GM18870 (cell line): ENCODE data around the gene POLR2H.

Source experiments
- ATAC-seq: cut with Tn5 transposase; IDR thresholded peaks from one replicate; pipeline ENCODE4 v1.9.1; 2021; ENCODE audit warnings: moderate library complexity; ENCODE audit not compliant: unreplicated experiment

POLR2H gene

GRCh38 chr3:184368586-184369183 is 7.2 kb downstream of the POLR2H start:
- ATAC-seq = no peak

- no peak for ATAC-seq
Measured at GRCh38 chr3:184371570-184372018, 10.1 kb downstream of the POLR2H start.

GRCh38 chr3:184372296-184372821 is 10.8 kb downstream of the POLR2H start:
- no peak for ATAC-seq

- ATAC-seq = no peak
Measured at GRCh38 chr3:184372911-184373310, 11.4 kb downstream of the POLR2H start.

- ATAC-seq = no peak
Measured at GRCh38 chr3:184373422-184373821, 11.9 kb downstream of the POLR2H start.

- ATAC-seq = no peak
Measured at GRCh38 chr3:184375747-184376461, 14.4 kb downstream of the POLR2H start.

- no peak for ATAC-seq
Measured at GRCh38 chr3:184377374-184377773, 15.9 kb downstream of the POLR2H start.

- no peak for ATAC-seq
Measured at GRCh38 chr3:184377882-184378445, 16.5 kb downstream of the POLR2H start, which contains the start of gene THPO. Gene THPO (minus strand): TSS chr3:184378207. CDS start chr3:184376259, 1,948 bp downstream.

- no peak for ATAC-seq
Measured at GRCh38 chr3:184378651-184379357, 17.3 kb downstream of the POLR2H start.

GRCh38 chr3:184379358-184380184 is 18.1 kb downstream of the POLR2H start, which contains the start of gene CHRD:
Gene CHRD (plus strand): TSS chr3:184380054. CDS start chr3:184380319, 265 bp downstream.
- ATAC-seq = no peak

GRCh38 chr3:184380185-184380626 is 18.7 kb downstream of the POLR2H start:
- no peak for ATAC-seq

GRCh38 chr3:184380627-184381260 is 19.2 kb downstream of the POLR2H start:
- ATAC-seq = no peak

- ATAC-seq = no peak
Measured at GRCh38 chr3:184381261-184382224, 20.0 kb downstream of the POLR2H start.

GRCh38 chr3:184382326-184383032 is 21.0 kb downstream of the POLR2H start:
- ATAC-seq = no peak

- no peak for ATAC-seq
Measured at GRCh38 chr3:184383033-184383740, 21.7 kb downstream of the POLR2H start.

- no peak for ATAC-seq
Measured at GRCh38 chr3:184384342-184384741, 22.8 kb downstream of the POLR2H start.

GRCh38 chr3:184384856-184385422 is 23.4 kb downstream of the POLR2H start:
- no peak for ATAC-seq
